Natural killer cell treated with Interleukin-12 subunit alpha and Interleukin-12 subunit beta and Interleukin-15 and Interleukin-18, amount 100 ng/mL, for 72 hours (primary cell): Measurements from ENCODE around the gene BAZ1A. TPM values are rescaled to one million over a fixed set of nuclear protein-coding genes. Genes with fewer than 3 reads are reported as not detected.
"Not testable (repeated sequence)": the region's sequence is repeated elsewhere in the genome, so short reads cannot be mapped to it uniquely, and the experiment has no call there.

Experiments
- ATAC-seq, 2 donors: fragments of 150-1000 bp; cut with Tn5 transposase in 1 of 2; sonication (Bioruptor Pico), chemical (Tn5 transposase) in 1 of 2; 2 replicates each; pipeline ENCODE4 v1.10.0; 2021
- DNase-seq: peaks from one replicate; pipeline ENCODE4 v3.0.0; 2022; ENCODE audit warnings: low spot score
- H3K27ac Mint-ChIP-seq, 2 donors: 1 replicate in 1 of 2; 2 replicates in 1 of 2; pipeline ENCODE4 v1.8.0; 2022; ENCODE audit warnings: mixed read lengths in 2 of 2, mild to moderate bottlenecking in 1 of 2, moderate library complexity in 1 of 2
- H3K27me3 Mint-ChIP-seq, 2 donors: 1 replicate in 1 of 2; 2 replicates in 1 of 2; pipeline ENCODE4 v1.8.0; 2022; ENCODE audit warnings: mixed read lengths in 2 of 2
- H3K36me3 Mint-ChIP-seq: one replicate; pipeline ENCODE4 v1.8.0; 2022; ENCODE audit warnings: mixed read lengths
- H3K4me1 Mint-ChIP-seq, 2 donors: 1 replicate in 1 of 2; 2 replicates in 1 of 2; pipeline ENCODE4 v1.8.0; 2022; ENCODE audit warnings: low read depth in 2 of 2, mixed read lengths in 2 of 2, mild to moderate bottlenecking in 1 of 2
- H3K4me3 Mint-ChIP-seq: one replicate; pipeline ENCODE4 v1.8.0; 2022; ENCODE audit warnings: mixed read lengths
- H3K9me3 Mint-ChIP-seq: 2 replicates; pipeline ENCODE4 v1.8.0; 2022; ENCODE audit warnings: mixed read lengths
- total RNA-seq, 2 donors: library from RNA; stranded (reverse); gene quantifications; one replicate each; pipeline ENCODE4 v1.2.3, GENCODE V29; 2022

Gene BAZ1A
- total RNA-seq, 2 donors from 2014 or later = 88.3 to 93.6 TPM

- ATAC-seq (no peak), DNase-seq (no peak)
- Mint-ChIP-seq H3K4me3 (no peak overlapping the region), H3K27ac (no peak overlapping the region), H3K36me3 (peaks cover 2% of the 10 kb centered on the region), H3K4me1 (peaks cover 0 to 3% of the 10 kb centered on the region in 2 donors), H3K27me3 (no peaks in the 10 kb centered on the region), H3K9me3 (no peaks in the 10 kb centered on the region)
Measured at GRCh38 chr14:34750233-34750632, 124.9 kb downstream of the BAZ1A start.

- no peak for ATAC-seq
- no peak for DNase-seq
- H3K4me1 Mint-ChIP-seq = peaks cover 0 to 3% of the 10 kb centered on the region in 2 donors
- H3K27ac Mint-ChIP-seq = no peak overlapping the region
- H3K9me3 Mint-ChIP-seq = no peaks in the 10 kb centered on the region
- H3K4me3 Mint-ChIP-seq = no peak overlapping the region
- H3K36me3 Mint-ChIP-seq = no peaks in the 10 kb centered on the region
- H3K27me3 Mint-ChIP-seq = no peaks in the 10 kb centered on the region
Measured at GRCh38 chr14:34749408-34749807, 125.8 kb downstream of the BAZ1A start.

- ATAC-seq (no peak), DNase-seq (no peak)
- Mint-ChIP-seq H3K4me1 (peaks cover 18 to 22% of the 10 kb centered on the region in 2 donors), H3K27me3 (no peaks in the 10 kb centered on the region), H3K36me3 (no peaks in the 10 kb centered on the region), H3K4me3 (peak overlapping the region; percentile 25), H3K27ac (no peak overlapping the region), H3K9me3 (no peaks in the 10 kb centered on the region)
Measured at GRCh38 chr14:34742270-34743115, 132.7 kb downstream of the BAZ1A start.

- Mint-ChIP-seq H3K27ac (no peak overlapping the region), H3K36me3 (no peaks in the 10 kb centered on the region), H3K27me3 (no peaks in the 10 kb centered on the region), H3K4me1 (peaks cover 18 to 22% of the 10 kb centered on the region in 2 donors), H3K4me3 (no peak overlapping the region), H3K9me3 (no peaks in the 10 kb centered on the region)
- ATAC-seq = peak in 1 of 2 donors; percentile 57
- no peak for DNase-seq
Measured at GRCh38 chr14:34741840-34742239, 133.3 kb downstream of the BAZ1A start.

- H3K27me3 Mint-ChIP-seq, H3K27ac Mint-ChIP-seq, H3K9me3 Mint-ChIP-seq, H3K36me3 Mint-ChIP-seq, H3K4me3 Mint-ChIP-seq, DNase-seq, ATAC-seq: not testable (repeated sequence)
- peaks cover 18 to 19% of the 10 kb centered on the region in 2 donors for H3K4me1 Mint-ChIP-seq
Measured at GRCh38 chr14:34740139-34740538, 135.0 kb downstream of the BAZ1A start.

GRCh38 chr14:34737079-34737478 is 138.1 kb downstream of the BAZ1A start:
- not testable (repeated sequence) for H3K27me3 Mint-ChIP-seq, H3K4me3 Mint-ChIP-seq, H3K27ac Mint-ChIP-seq, ATAC-seq, H3K9me3 Mint-ChIP-seq, DNase-seq, H3K36me3 Mint-ChIP-seq
- H3K4me1 Mint-ChIP-seq = peaks cover 7 to 11% of the 10 kb centered on the region in 2 donors

- no peak overlapping the region for H3K27ac Mint-ChIP-seq
- H3K27me3 Mint-ChIP-seq = peaks cover 3 to 10% of the 10 kb centered on the region in 2 donors
- H3K9me3 Mint-ChIP-seq = no peaks in the 10 kb centered on the region
- DNase-seq (no peak), ATAC-seq (no peak)
- no peaks in the 10 kb centered on the region for H3K36me3 Mint-ChIP-seq
- no peaks in the 10 kb centered on the region for H3K4me1 Mint-ChIP-seq
- no peak overlapping the region for H3K4me3 Mint-ChIP-seq
Measured at GRCh38 chr14:34733245-34733644, 141.9 kb downstream of the BAZ1A start.

- H3K27me3 Mint-ChIP-seq = peaks cover 3 to 10% of the 10 kb centered on the region in 2 donors
- ATAC-seq (no peak), DNase-seq (no peak)
- H3K36me3 Mint-ChIP-seq = no peaks in the 10 kb centered on the region
- no peaks in the 10 kb centered on the region for H3K9me3 Mint-ChIP-seq
- no peaks in the 10 kb centered on the region for H3K4me1 Mint-ChIP-seq
- H3K27ac Mint-ChIP-seq = no peak overlapping the region
- no peak overlapping the region for H3K4me3 Mint-ChIP-seq
Measured at GRCh38 chr14:34732802-34733201, 142.4 kb downstream of the BAZ1A start.

GRCh38 chr14:34723867-34724266 is 151.3 kb downstream of the BAZ1A start:
- Mint-ChIP-seq H3K4me3 (no peak overlapping the region), H3K27ac (no peak overlapping the region), H3K36me3 (no peaks in the 10 kb centered on the region), H3K27me3 (peaks cover 0 to 2% of the 10 kb centered on the region in 2 donors), H3K4me1 (peaks cover 0 to 2% of the 10 kb centered on the region in 2 donors), H3K9me3 (no peaks in the 10 kb centered on the region)
- DNase-seq (no peak), ATAC-seq (no peak)

GRCh38 chr14:34722723-34723545 is 152.2 kb downstream of the BAZ1A start:
- no peak overlapping the region for H3K4me3 Mint-ChIP-seq
- no peaks in the 10 kb centered on the region for H3K9me3 Mint-ChIP-seq
- peaks cover 0 to 5% of the 10 kb centered on the region in 2 donors for H3K27me3 Mint-ChIP-seq
- peaks cover 0 to 2% of the 10 kb centered on the region in 2 donors for H3K4me1 Mint-ChIP-seq
- no peak for ATAC-seq
- no peaks in the 10 kb centered on the region for H3K36me3 Mint-ChIP-seq
- DNase-seq = peak; percentile 76
- H3K27ac Mint-ChIP-seq = no peak overlapping the region

GRCh38 chr14:34721129-34721528 is 154.0 kb downstream of the BAZ1A start:
- Mint-ChIP-seq H3K4me1 (peaks cover 1 to 2% of the 10 kb centered on the region in 2 donors), H3K4me3 (no peak overlapping the region), H3K9me3 (no peaks in the 10 kb centered on the region), H3K27me3 (peaks cover 0 to 7% of the 10 kb centered on the region in 2 donors), H3K27ac (no peak overlapping the region), H3K36me3 (no peaks in the 10 kb centered on the region)
- no peak for DNase-seq
- ATAC-seq = no peak

- H3K27me3 Mint-ChIP-seq = peaks cover 0 to 7% of the 10 kb centered on the region in 2 donors
- H3K4me1 Mint-ChIP-seq = peaks cover 12 to 13% of the 10 kb centered on the region in 2 donors
- no peak overlapping the region for H3K4me3 Mint-ChIP-seq
- DNase-seq = no peak
- H3K36me3 Mint-ChIP-seq = no peaks in the 10 kb centered on the region
- no peak for ATAC-seq
- H3K9me3 Mint-ChIP-seq = no peaks in the 10 kb centered on the region
- no peak overlapping the region for H3K27ac Mint-ChIP-seq
Measured at GRCh38 chr14:34718750-34719304, 156.3 kb downstream of the BAZ1A start.

- Mint-ChIP-seq H3K36me3 (peaks cover 6% of the 10 kb centered on the region), H3K9me3 (no peaks in the 10 kb centered on the region), H3K4me1 (peaks cover 18 to 23% of the 10 kb centered on the region in 2 donors), H3K4me3 (peak overlapping the region; percentile 70), H3K27me3 (peaks cover 0 to 5% of the 10 kb centered on the region in 2 donors), H3K27ac (peak overlapping the region; percentile 72 to 87)
- ATAC-seq (no peak), DNase-seq (no peak)
Measured at GRCh38 chr14:34715127-34715863, 159.9 kb downstream of the BAZ1A start.
